ENCODE measurements around the gene ZSWIM2.
"Not testable (repeated sequence)": the region's sequence is repeated elsewhere in the genome, so short reads cannot be mapped to it uniquely, and the experiment has no call there.

The ZSWIM2 gene, protein sequence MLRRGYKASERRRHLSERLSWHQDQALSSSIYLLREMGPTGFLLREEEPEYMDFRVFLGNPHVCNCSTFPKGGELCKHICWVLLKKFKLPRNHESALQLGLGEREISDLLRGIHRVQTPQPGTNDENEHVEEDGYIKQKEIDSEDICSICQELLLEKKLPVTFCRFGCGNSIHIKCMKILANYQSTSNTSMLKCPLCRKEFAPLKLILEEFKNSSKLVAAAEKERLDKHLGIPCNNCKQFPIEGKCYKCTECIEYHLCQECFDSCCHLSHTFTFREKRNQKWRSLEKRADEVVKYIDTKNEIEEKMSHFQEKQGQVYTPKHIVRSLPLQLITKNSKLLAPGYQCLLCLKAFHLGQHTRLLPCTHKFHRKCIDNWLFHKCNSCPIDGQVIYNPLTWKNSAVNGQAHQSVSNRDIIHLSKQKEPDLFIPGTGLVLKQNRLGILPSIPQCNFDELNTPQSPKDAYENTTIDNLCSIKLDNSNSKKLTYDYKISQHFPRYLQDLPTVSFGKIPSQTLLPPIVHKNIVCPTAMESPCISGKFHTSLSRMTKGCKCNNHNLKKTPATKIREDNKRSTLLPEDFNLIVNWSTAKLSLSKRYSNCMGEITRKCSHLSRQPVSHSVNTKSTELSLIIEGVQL

DNA sequence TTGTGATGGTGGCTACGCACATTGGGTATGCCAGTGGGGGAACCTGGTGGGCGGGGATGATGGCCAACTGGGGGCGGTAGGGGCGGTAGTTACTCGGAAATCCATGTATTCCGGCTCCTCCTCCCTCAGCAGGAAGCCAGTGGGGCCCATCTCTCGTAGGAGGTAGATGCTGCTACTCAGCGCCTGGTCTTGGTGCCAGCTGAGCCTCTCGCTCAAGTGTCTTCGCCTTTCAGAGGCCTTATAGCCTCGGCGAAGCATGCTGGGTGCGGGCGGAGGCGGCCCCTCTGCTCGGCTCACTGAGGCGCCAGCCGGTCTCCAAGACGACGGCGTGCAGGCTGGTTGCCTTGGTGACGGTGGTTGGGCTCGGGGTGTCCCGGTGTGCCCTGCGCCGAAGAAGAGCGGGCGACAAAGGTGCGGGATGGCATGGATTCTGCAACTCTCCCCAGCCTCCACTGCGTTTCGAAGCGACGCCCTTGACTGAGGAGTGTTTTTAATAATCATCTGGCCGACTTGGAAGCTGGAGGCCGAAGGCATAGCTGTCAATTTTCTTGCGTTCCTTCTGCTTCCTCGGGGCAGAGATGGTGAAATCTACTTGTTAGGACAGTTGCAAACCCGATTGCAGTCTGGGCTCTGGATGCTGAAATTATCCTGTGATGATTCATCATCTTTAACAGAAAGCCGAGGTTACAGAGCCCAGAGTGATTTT lies at the start of gene ZSWIM2:
Gene ZSWIM2 (minus strand): TSS at position 298 of the 706 bp plus-strand sequence. CDS start 40 bp downstream, at position 258.
- in situ Hi-C loops (cut with MboI; ENCODE audit: low sequenced_read_pairs): no loop called here

DNA sequence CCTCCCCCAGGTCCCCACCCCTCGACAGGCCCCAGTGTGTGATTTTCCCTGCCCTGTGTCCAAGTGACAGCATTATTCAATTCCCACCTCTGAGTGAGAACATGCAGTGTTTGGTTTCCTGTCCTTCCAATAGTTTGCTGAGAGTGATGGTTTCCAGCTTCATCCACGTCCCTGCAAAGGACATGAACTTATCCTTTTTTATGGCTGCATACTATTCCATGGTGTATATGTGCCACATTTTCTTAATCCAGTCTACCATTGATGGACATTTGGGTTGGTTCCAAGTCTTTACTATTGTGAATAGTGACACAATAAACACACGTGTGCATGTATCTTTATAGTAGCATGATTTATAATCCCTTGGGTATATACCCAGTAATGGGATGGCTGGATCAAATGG lies 47.2 kb upstream of the ZSWIM2 start:
- in situ Hi-C loops (cut with MboI; ENCODE audit: low sequenced_read_pairs): not testable (repeated sequence)

DNA sequence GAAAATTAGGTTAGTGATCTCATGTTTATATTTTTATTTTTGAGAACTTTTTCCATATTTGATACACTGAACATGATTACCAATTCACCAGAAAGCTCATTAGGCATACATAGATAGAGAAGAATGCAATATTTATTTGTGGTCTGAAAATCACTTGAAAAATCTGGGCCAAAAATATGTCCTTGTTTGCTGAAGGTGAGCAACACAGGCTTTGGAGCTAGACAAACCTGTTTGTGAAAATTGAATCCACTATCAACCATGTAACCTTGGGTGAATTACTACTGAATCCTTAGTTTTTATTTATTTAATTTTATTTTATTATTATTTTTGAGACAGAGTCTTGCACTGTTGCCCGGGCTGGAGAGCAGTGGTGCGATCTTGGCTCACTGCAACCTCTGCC lies 46.5 kb upstream of the ZSWIM2 start:
- in situ Hi-C loops (cut with MboI; ENCODE audit: low sequenced_read_pairs): no loop called here

DNA sequence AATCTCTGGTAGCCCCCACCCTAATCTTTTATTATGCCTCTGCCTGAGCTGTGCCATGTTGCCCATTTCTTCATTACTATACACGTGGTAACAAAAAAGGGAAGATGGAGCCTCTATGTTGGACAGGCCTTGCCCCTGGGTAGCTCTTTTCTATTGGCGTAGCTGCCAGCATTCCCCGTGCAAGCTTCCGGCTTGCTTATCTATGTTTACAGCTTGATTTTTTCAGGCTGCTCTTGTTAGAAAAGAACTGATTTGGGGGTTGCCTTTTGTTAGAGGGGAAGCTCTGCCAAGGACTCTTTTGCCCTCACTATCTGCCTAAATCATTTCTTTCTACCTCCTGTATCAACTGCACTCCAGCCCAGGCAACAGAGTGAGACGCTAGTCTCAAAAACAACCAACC lies 45.5 kb upstream of the ZSWIM2 start:
- in situ Hi-C loops (cut with MboI; ENCODE audit: low sequenced_read_pairs): no loop called here

DNA sequence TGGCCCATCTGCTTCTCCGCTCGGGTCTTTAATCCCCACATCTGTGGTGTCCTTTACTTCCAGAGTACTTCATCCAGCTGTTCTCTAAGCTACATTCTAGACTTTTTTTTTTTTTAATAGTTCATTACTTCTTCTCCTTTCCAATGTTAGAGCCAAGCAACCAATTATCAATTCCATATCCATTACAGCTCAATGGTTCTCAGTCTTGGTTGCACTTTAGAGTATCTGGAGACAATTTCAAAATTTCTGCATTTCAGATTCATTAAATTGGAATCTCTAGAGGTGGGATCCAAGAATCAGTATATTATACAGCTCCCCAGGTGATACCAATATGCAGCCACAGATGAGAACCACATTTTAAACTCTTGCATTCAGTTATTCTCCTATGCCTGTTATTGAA lies 43.9 kb upstream of the ZSWIM2 start:
- in situ Hi-C loops (cut with MboI; ENCODE audit: low sequenced_read_pairs): no loop called here

DNA sequence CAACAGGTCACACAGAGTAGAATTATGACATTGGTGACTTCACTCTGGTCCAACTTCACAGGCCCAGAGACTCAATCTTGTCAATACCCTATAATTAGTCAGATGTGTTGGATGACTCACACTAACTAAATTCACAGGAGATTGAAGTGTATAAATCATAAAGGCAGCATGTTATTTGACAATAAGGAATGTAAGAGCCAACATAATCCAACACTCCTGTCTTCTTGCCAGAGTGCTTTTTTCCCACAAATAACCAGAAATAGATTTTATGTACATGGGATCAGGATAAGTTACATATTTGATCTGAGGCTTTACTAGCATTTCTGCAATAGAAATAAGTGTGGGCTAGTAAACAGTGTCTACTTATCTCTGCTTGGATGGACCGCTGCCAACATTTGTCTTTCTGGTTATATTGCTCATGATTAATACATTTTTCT lies 42.2 kb upstream of the ZSWIM2 start:
- in situ Hi-C loops (cut with MboI; ENCODE audit: low sequenced_read_pairs): no loop called here

DNA sequence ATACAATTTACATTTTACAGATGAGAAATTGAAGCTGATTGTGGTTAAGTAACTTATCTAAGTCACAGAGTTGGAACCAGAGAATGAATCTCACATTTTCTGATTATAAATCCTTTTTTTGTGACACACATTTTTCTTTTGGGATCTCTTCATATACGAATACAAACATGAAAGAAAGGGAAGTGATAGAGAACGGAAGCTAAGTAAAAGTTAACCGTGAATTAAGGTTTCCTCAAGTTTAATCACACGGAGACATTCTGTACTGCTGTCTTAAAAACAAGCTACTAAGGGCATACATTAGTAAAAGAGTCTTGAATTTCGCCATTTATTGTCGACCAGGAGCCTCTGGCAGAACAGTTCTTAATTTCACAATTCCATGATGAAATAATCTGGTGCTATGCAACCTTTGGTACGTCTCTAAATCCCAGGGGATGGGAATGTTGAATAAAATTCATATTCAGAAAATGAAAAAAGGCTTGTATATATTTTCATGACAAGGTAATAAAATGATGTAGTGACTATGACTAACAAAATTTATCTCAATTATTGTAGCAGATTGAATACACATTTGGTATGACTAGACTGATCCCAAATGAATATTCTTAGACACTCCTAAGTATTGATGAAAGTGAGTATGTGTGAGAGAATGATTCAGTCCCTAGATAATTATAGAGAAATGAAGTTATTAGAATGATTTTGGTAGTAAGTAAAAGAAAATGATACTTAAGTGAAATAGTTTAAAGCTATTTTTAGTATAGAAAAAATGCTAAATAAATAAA lies 40.3 kb upstream of the ZSWIM2 start:
- in situ Hi-C loops (cut with MboI; ENCODE audit: low sequenced_read_pairs): no loop called here

DNA sequence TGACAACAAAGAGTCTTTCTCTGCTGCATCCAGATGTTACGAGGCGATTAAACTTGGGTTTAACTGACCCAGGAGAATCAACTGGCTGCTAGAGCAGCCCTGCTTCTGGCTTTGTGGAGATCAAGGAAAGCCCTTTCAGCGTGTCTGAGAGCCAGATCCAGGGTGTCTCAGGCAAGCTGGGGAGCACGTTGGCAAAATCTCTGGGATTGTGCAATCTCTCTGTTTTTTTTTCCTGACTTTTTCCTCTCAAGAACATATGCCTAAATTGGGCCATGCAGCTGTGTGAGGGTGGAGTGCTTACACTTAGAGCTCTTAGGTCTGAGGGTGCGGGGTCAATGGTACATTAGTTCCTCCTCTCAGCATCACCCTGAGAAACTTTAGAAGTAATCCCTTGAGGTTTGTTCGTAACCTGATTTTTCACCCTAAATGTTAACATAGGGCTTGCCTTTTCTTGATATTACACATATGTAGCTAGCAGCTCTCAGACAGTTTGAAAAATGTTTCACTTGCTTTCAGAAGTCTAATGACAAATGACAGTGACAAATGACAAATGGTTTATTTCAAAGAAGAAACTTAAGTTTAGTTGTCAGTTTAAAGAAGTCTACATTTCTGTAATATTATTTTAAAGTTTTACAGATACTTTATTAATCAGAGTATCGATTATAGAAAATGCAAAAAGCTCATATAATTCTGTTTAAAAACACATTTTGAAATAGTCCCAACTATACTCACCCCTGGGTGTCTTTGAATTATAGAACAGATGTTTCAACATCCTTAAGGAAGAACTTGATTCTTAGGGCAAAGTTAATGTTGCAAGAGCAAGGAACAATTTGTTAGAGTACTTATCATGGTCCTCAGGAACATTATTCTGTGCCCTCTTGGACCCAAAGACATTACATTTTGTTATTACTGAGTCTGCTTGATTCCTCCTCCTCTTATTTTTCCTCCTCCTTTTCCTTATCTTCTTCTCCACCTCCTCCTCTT lies 38.4 kb upstream of the ZSWIM2 start:
- in situ Hi-C loops (cut with MboI; ENCODE audit: low sequenced_read_pairs): no loop called here

DNA sequence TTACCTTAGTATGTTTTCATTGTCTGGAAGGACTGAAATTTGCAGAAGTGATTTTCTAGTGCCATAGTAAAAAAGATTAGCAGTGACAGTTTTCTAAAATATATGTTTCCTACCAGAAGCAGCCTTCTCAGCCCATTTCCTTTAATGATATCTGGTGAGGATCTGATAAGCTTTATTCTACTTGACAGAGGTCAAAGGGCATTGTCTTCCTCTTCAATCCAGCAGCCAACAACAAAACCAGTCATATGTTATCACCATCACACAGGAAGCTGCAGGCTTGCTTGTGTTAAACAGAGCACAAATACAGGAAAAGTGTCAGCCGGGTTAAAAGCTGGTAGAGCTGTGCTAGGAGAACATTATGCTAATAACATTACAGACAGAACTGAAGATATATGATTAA lies 35.6 kb upstream of the ZSWIM2 start:
- in situ Hi-C loops (cut with MboI; ENCODE audit: low sequenced_read_pairs): no loop called here

DNA sequence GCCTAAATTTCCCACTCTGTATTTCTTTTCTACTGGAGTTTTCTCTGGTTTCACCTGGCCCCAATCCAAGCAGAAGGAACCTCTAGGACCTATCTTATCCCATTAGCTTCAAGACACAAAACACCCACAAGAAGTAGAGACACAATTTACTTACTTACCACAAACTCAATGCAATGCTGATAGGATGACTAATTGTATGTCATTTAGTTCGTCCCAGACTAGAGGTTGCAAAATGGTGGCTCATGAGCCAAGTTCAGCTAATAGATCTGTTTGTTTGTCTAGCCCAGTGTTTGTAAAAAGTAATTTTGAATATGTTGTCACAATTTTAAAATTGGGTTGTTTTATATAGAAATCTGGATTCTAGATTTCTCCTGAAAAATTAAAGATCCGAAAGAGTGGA lies 34.7 kb upstream of the ZSWIM2 start:
- in situ Hi-C loops (cut with MboI; ENCODE audit: low sequenced_read_pairs): no loop called here

DNA sequence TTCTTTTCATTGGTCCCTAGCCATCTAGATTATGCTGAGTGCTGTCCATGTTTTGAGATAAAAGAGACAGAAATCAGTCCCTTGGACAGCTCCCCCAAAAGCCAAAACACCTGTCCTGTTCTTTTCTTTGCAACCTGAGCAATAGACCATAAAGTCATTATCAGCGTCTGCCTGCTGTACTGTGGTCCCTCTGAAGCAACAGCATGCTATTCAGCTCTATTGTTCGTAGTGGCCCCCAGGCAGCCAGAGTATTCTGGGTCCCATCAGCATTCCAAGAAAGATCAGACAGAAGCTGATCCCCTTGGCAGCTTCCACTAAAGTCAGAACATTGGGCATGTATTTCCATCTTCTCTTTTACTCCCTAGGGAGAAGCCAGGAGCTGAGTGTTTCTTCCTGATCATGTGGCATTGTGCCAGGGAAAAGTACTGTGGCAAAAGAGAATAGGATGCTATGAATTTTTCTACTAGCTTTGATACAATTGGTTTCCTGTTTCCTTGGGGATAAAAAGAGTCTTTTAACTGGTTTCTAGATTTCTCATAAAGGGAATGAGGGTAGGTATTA lies 33.6 kb upstream of the ZSWIM2 start:
- in situ Hi-C loops (cut with MboI; ENCODE audit: low sequenced_read_pairs): no loop called here

DNA sequence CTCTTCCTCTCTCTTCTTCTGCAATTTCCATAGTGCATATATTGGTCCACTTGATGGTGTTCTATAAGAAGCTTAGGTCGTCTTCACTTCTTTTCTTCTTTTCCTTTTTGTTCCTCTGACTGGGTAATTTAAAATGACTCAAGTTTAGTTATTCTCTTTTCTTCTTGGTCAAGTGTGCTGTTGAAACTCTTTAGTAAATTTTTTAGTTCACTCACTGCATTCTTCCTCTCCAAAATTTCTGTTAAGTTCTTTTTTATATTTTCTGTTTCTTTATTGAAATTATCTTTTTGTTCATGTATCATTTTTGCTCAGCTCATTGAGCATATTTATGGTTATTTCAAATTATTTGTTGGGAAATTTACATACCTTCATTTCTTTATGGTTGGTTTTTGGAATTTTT lies 32.7 kb upstream of the ZSWIM2 start:
- in situ Hi-C loops (cut with MboI; ENCODE audit: low sequenced_read_pairs): no loop called here

DNA sequence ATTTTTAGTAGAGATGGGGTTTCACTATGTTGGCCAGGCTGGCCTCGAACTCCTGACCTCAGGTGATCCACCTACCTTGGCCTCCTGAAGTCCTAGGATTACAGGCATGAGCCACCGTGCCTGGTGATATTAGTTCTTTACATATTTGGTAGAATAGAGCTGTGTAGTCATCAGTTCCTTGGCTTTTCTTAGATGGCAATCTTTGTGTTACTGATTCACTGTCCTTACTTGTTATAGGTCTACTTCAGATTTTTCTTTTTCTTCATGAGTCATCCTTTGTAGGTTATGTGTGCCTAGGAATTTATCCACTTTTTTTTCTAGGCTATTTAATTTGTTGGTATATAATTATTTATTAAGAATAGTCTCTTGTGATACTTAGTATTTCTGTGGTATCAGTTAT lies 30.3 kb upstream of the ZSWIM2 start:
- in situ Hi-C loops (cut with MboI; ENCODE audit: low sequenced_read_pairs): no loop called here

DNA sequence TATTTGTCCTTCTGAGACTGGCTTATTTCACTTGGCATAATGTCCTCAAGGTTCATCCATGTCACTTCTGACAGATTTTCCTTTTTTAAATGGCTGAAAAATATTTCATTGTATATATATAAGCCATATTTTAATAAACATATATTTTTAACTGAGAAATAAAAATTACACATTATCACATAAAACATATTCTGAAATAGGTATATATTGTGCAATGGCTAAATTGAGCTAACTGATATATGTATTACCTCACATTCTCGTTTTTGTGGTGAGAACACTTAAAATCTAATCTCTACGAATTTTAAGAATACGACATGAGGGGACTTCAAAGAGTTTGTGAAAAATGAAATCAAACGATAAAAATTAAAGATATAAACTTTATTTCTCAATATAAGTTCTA lies 25.7 kb upstream of the ZSWIM2 start:
- in situ Hi-C loops (cut with MboI; ENCODE audit: low sequenced_read_pairs): no loop called here

DNA sequence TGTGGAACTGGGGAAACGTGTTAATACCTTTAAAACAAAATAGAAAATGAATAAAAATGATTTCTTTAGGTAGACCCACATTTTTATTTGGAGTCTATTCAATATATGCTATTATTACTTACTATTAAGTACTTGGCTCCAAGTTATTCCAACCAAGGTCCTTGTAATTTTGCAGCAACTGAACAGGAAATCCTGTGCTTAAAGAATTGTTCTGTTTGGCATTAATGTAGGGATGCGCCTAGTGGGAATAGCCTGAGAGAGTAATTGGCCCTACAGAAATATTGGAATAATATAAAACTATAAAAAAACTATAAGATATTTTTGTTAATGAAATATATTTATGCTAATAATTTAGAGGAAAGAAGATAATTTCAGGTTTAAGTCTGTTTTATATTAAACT lies 22.9 kb upstream of the ZSWIM2 start:
- in situ Hi-C loops (cut with MboI; ENCODE audit: low sequenced_read_pairs): no loop called here

DNA sequence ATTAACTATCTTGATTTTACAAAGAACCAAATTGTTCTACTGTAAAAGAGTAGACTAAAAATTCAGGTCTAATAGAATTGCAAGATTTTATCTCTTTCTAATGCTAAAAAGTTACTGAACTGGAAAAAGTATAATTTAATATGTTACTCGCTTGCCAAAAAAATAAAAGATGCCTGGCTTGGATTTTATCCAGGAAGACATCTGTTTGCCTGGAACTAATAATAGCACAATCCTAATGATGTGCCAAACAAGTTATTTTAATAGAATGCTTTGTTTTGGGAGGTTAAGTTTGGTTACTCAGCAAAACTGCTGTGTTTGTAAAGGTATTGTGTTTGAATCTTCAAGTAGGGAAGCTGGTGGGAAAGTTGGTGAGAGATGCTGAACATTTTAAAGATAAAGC lies 19.4 kb upstream of the ZSWIM2 start:
- in situ Hi-C loops (cut with MboI; ENCODE audit: low sequenced_read_pairs): no loop called here

DNA sequence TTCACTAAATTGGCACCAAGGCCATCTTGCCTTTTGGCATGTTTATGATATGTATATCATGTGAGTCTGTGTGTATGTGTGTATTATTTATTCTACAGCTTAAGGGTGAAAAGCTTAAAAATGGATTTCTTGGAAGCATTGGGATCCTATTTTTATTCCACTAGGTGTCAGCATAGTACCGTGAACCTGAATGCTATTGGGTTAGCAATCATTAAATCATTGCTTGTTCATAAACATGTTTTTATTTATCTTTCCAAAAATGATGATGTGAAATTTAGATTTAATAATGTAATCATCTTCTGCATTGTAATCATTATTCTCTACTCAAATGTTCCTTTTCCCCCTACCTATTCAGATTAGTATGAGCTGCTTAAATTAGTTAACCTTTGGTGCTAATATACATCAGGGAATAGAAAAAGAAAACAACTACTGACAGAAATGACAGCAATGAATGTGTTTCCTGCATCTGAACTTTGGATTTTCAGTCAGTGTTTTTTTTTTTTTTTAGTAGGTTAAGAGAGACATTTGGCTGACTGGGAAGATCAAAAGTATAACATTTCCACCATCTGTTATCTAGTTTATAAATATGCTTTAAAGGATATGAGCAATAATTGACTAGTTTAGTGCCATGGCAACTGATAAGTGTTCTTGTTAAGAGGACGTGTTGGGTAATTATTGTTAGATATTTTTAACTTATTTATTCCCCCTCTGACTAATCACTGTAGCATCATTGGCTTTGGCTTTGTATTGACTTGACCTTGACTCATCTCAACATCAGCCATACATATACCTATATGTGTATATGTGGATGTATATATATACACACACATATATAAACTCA lies 14.1 kb upstream of the ZSWIM2 start:
- in situ Hi-C loops (cut with MboI; ENCODE audit: low sequenced_read_pairs): no loop called here

DNA sequence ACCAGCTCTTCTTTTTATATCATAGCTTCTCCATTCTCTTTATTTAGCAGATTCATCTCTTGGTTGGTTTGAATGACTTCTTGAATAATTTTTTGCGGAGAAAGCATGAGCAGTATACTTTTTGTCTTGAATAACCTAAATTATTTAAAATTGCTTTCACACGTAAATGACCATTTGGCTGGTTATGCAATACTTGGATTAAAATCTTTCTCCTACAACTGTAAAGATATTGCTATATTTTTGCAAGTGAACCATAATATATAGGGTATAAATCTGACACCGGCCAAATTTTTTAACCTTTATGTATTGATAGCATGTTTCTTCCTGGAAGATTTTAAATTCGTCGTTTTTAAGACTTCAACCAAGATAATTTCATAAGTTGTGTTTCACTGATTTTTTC lies 6.2 kb upstream of the ZSWIM2 start:
- in situ Hi-C loops (cut with MboI; ENCODE audit: low sequenced_read_pairs): no loop called here

DNA sequence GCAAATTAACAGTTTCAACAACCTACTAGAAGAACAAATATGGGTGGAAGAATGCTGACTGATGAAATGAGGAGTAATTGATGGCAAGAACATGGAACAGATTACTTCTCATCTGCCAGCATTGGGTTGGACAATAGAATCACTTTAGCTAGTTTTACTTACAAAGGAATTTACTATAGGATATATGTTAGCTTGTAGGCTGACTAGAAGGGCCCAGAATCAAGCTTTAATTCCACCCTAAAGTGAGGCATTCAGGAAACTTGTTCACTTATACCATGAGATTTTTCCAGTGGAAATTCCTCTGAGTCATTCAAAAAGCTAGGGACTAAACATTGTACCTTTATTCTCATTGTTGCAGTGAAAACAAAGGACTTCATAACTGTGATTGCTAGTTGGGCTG lies 5.0 kb upstream of the ZSWIM2 start:
- in situ Hi-C loops (cut with MboI; ENCODE audit: low sequenced_read_pairs): no loop called here

All from HL-60/S4 (cell line).